BE2C (cell line): ENCODE results near the gene PKP3.

ENCODE experiments used
- DNase-seq: peaks from one replicate; pipeline ENCODE4 v3.0.0-alpha.2; 2020
- H3K27me3 ChIP-seq: fragments of 250-450 bp; sonication (Bioruptor Pico); 2 replicates; pipeline ENCODE4 v1.5.1; 2020; ENCODE audit warnings: mild to moderate bottlenecking
- H3K36me3 ChIP-seq: fragments of 250-450 bp; sonication (Bioruptor Pico); 2 replicates; pipeline ENCODE4 v1.5.1; 2020; ENCODE audit warnings: mild to moderate bottlenecking
- H3K4me1 ChIP-seq: fragments of 250-450 bp; sonication (Bioruptor Pico); 2 replicates; pipeline ENCODE4 v1.5.1; 2020
- H3K4me3 ChIP-seq: 2 replicates; pipeline ENCODE4 v1.5.1; 2011; ENCODE audit warnings: low read depth, low read length
- H3K9me3 ChIP-seq: fragments of 250-450 bp; sonication (Bioruptor Pico); 2 replicates; pipeline ENCODE4 v1.5.1; 2020
- CTCF ChIP-seq: IDR thresholded peaks from 2 replicates; pipeline ENCODE4 v1.5.1; 2012; ENCODE audit warnings: mild to moderate bottlenecking, low read depth, low read length

The PKP3 gene

GRCh38 chr11:379205-380094 is 14.6 kb upstream of the PKP3 start:
- no peak overlapping the region for H3K4me3 ChIP-seq
- DNase-seq = no peak
- H3K27me3 ChIP-seq = no peaks in the 10 kb centered on the region
- no peaks in the 10 kb centered on the region for H3K9me3 ChIP-seq
- no peak for TF ChIP-seq CTCF
- H3K4me1 ChIP-seq = no peaks in the 10 kb centered on the region
- no peaks in the 10 kb centered on the region for H3K36me3 ChIP-seq

GRCh38 chr11:380095-380480 is 13.9 kb upstream of the PKP3 start:
- no peaks in the 10 kb centered on the region for H3K9me3 ChIP-seq
- H3K36me3 ChIP-seq = no peaks in the 10 kb centered on the region
- DNase-seq = no peak
- TF ChIP-seq CTCF = no peak
- H3K27me3 ChIP-seq = no peaks in the 10 kb centered on the region
- H3K4me1 ChIP-seq = no peaks in the 10 kb centered on the region
- H3K4me3 ChIP-seq = no peak overlapping the region

- no peak for DNase-seq
- Histone ChIP-seq H3K9me3 (no peaks in the 10 kb centered on the region), H3K36me3 (no peaks in the 10 kb centered on the region), H3K4me1 (no peaks in the 10 kb centered on the region), H3K4me3 (no peak overlapping the region), H3K27me3 (no peaks in the 10 kb centered on the region)
- TF ChIP-seq CTCF = no peak
Measured at GRCh38 chr11:380491-380890, 13.5 kb upstream of the PKP3 start.

- Histone ChIP-seq H3K27me3 (no peaks in the 10 kb centered on the region), H3K4me3 (no peak overlapping the region), H3K9me3 (no peaks in the 10 kb centered on the region), H3K36me3 (no peaks in the 10 kb centered on the region), H3K4me1 (no peaks in the 10 kb centered on the region)
- DNase-seq = no peak
- no peak for TF ChIP-seq CTCF
Measured at GRCh38 chr11:380996-381395, 13.0 kb upstream of the PKP3 start.

- Histone ChIP-seq H3K36me3 (no peaks in the 10 kb centered on the region), H3K9me3 (no peaks in the 10 kb centered on the region), H3K4me1 (no peaks in the 10 kb centered on the region), H3K27me3 (no peaks in the 10 kb centered on the region), H3K4me3 (no peak overlapping the region)
- no peak for TF ChIP-seq CTCF
- no peak for DNase-seq
Measured at GRCh38 chr11:381501-382072, 12.4 kb upstream of the PKP3 start.

GRCh38 chr11:382081-382629 is 11.9 kb upstream of the PKP3 start:
- H3K27me3 ChIP-seq = no peaks in the 10 kb centered on the region
- no peaks in the 10 kb centered on the region for H3K36me3 ChIP-seq
- DNase-seq = no peak
- H3K9me3 ChIP-seq = no peaks in the 10 kb centered on the region
- no peaks in the 10 kb centered on the region for H3K4me1 ChIP-seq
- no peak overlapping the region for H3K4me3 ChIP-seq
- TF ChIP-seq CTCF = no peak
